Endothelial cell (in vitro differentiated cells): Measurements from ENCODE around the gene TMEM171. TPM values are rescaled to one million over a fixed set of nuclear protein-coding genes. Genes with fewer than 3 reads are reported as not detected.

Experiments
- DNase-seq: peaks from one replicate; pipeline ENCODE4 v3.0.0; 2021; ENCODE audit warnings: low spot score
- H3K27ac Mint-ChIP-seq: one replicate; pipeline ENCODE4 v1.8.0; 2021; ENCODE audit warnings: mixed read lengths, inconsistent platforms; ENCODE audit not compliant: unreplicated experiment
- H3K27me3 Mint-ChIP-seq: one replicate; pipeline ENCODE4 v1.8.0; 2021; ENCODE audit warnings: mild to moderate bottlenecking, moderate library complexity, mixed read lengths, inconsistent platforms; ENCODE audit not compliant: unreplicated experiment
- H3K36me3 Mint-ChIP-seq: one replicate; pipeline ENCODE4 v1.8.0; 2021; ENCODE audit warnings: mild to moderate bottlenecking, low read depth, mixed read lengths, inconsistent platforms; ENCODE audit not compliant: unreplicated experiment
- H3K4me1 Mint-ChIP-seq: one replicate; pipeline ENCODE4 v1.8.0; 2021; ENCODE audit warnings: mild to moderate bottlenecking, mixed read lengths, inconsistent platforms; ENCODE audit not compliant: unreplicated experiment
- H3K4me3 Mint-ChIP-seq: one replicate; pipeline ENCODE4 v1.8.0; 2021; ENCODE audit warnings: mild to moderate bottlenecking, mixed read lengths, inconsistent platforms; ENCODE audit not compliant: unreplicated experiment
- H3K9me3 Mint-ChIP-seq: one replicate; pipeline ENCODE4 v1.8.0; 2021; ENCODE audit warnings: mixed read lengths, inconsistent platforms; ENCODE audit not compliant: unreplicated experiment
- CTCF ChIP-seq: fragments of 200-600 bp; sonication (generic); IDR thresholded peaks from one replicate; pipeline ENCODE4 v1.5.0; 2021; ENCODE audit warnings: antibody characterized with exemption; ENCODE audit not compliant: unreplicated experiment
- total RNA-seq: library from RNA; stranded (reverse); fragmentation: NEBNext Ultra II Directional; extraction: Animal tissue kit (Norgen Biotek cat#: 25700); gene quantifications from one replicate; pipeline ENCODE4 v1.2.1, GENCODE V29; 2021; ENCODE audit not compliant: unreplicated experiment

The TMEM171 gene
- total RNA-seq, 1 donor from 2014 or later = not detected

- H3K9me3 Mint-ChIP-seq = no peaks in the 10 kb centered on the region
- DNase-seq = no peak
- H3K36me3 Mint-ChIP-seq = peaks cover 4% of the 10 kb centered on the region
- H3K27me3 Mint-ChIP-seq = peaks cover 12% of the 10 kb centered on the region
- peaks cover 7% of the 10 kb centered on the region for H3K4me1 Mint-ChIP-seq
- H3K27ac Mint-ChIP-seq = no peak overlapping the region
- TF ChIP-seq CTCF = no peak
- no peak overlapping the region for H3K4me3 Mint-ChIP-seq
Measured at GRCh38 chr5:73118391-73118973, 1.9 kb upstream of the TMEM171 start.

- no peak for DNase-seq
- TF ChIP-seq CTCF = no peak
Measured at GRCh38 chr5:73119451-73120157, 771 bp upstream of the TMEM171 start.

GRCh38 chr5:73121119-73121463 is 716 bp downstream of the TMEM171 start:
- no peak for DNase-seq
- no peak overlapping the region for H3K27ac Mint-ChIP-seq
- H3K9me3 Mint-ChIP-seq = no peaks in the 10 kb centered on the region
- peaks cover 4% of the 10 kb centered on the region for H3K36me3 Mint-ChIP-seq
- peaks cover 7% of the 10 kb centered on the region for H3K4me1 Mint-ChIP-seq
- peak overlapping the region; percentile 82 for H3K4me3 Mint-ChIP-seq
- no peak for TF ChIP-seq CTCF
- peaks cover 12% of the 10 kb centered on the region for H3K27me3 Mint-ChIP-seq

More at GRCh38 chr5:73119451-73120157, 771 bp upstream of the TMEM171 start:
- H3K27ac Mint-ChIP-seq = no peak overlapping the region
- peaks cover 12% of the 10 kb centered on the region for H3K27me3 Mint-ChIP-seq
- peaks cover 4% of the 10 kb centered on the region for H3K36me3 Mint-ChIP-seq
- peaks cover 7% of the 10 kb centered on the region for H3K4me1 Mint-ChIP-seq
- peak overlapping the region; percentile 78 for H3K4me3 Mint-ChIP-seq
- no peaks in the 10 kb centered on the region for H3K9me3 Mint-ChIP-seq

- no peak for DNase-seq
- no peaks in the 10 kb centered on the region for H3K9me3 Mint-ChIP-seq
- H3K27ac Mint-ChIP-seq = no peak overlapping the region
- H3K36me3 Mint-ChIP-seq = peaks cover 4% of the 10 kb centered on the region
- H3K27me3 Mint-ChIP-seq = peaks cover 11% of the 10 kb centered on the region
- peaks cover 7% of the 10 kb centered on the region for H3K4me1 Mint-ChIP-seq
- no peak overlapping the region for H3K4me3 Mint-ChIP-seq
- TF ChIP-seq CTCF = no peak
Measured at GRCh38 chr5:73122875-73123810, 2.8 kb downstream of the TMEM171 start.
